HepG2 (cell line): ENCODE results near the gene RAD52. TPM values are rescaled to one million over a fixed set of nuclear protein-coding genes. Genes with fewer than 3 reads are reported as not detected.
A peak's percentile ranks its signal among the peaks of the same experiment; 100 is the strongest.

Experiments
- CHD2 ChIP-seq: IDR thresholded peaks from 2 replicates; pipeline ENCODE4 v1.6.1; 2011; ENCODE audit warnings: low read depth, low read length, improper control_type of control experiment
- FOXA3 ChIP-seq: IDR thresholded peaks from 2 replicates; pipeline ENCODE4 v1.6.1; 2016; ENCODE audit warnings: missing genetic modification reagents, missing compliant biosample characterization
- GPN1 ChIP-seq: sonication (generic); formaldehyde crosslinking; IDR thresholded peaks from 2 replicates; pipeline ENCODE4 v1.5.1; 2020; ENCODE audit warnings: missing genetic modification reagents, borderline replicate concordance
- IRF2 ChIP-seq: IDR thresholded peaks from 2 replicates; pipeline ENCODE4 v1.6.1; 2018; ENCODE audit warnings: missing genetic modification reagents, missing compliant biosample characterization
- MIER2 ChIP-seq: IDR thresholded peaks from 2 replicates; pipeline ENCODE4 v1.6.1; 2016; ENCODE audit warnings: missing biosample characterization, missing genetic modification reagents
- MIXL1 ChIP-seq: IDR thresholded peaks from 2 replicates; pipeline ENCODE4 v1.6.1; 2016
- NCOA5 ChIP-seq: sonication (generic); formaldehyde crosslinking; IDR thresholded peaks from 2 replicates; pipeline ENCODE4 v1.4.0; 2020; ENCODE audit warnings: missing genetic modification reagents
- PAX8 ChIP-seq: sonication (generic); formaldehyde crosslinking; IDR thresholded peaks from 2 replicates; pipeline ENCODE4 v1.8.0; 2022; ENCODE audit warnings: mild to moderate bottlenecking, missing genetic modification reagents, borderline replicate concordance
- THAP11 ChIP-seq: IDR thresholded peaks from 2 replicates; pipeline ENCODE4 v1.6.1; 2016; ENCODE audit warnings: missing biosample characterization, missing genetic modification reagents
- ZFY ChIP-seq: sonication (generic); formaldehyde crosslinking; IDR thresholded peaks from 2 replicates; pipeline ENCODE4 v1.4.0; 2020; ENCODE audit warnings: missing genetic modification reagents
- ZNF143 ChIP-seq: sonication (generic); formaldehyde crosslinking; IDR thresholded peaks from 2 replicates; pipeline ENCODE4 v1.4.0; 2020; ENCODE audit warnings: missing genetic modification reagents
- ZNF780A ChIP-seq: sonication (generic); formaldehyde crosslinking; IDR thresholded peaks from 2 replicates; pipeline ENCODE4 v1.8.0; 2022; ENCODE audit warnings: mild to moderate bottlenecking, missing genetic modification reagents, moderate library complexity
- ZZZ3 ChIP-seq: sonication (generic); formaldehyde crosslinking; IDR thresholded peaks from 2 replicates; pipeline ENCODE4 v1.4.0; 2020; ENCODE audit warnings: missing genetic modification reagents, mild to moderate bottlenecking, borderline replicate concordance
- polyA plus RNA-seq, 8 experiments: library from polyadenylated mRNA; depleted of rRNA in 3 of 8; stranded (reverse) in 7 of 8; unstranded in 1 of 8; fragments of >200 nt; fragmentation: Illumina TruSeq in 4 of 8; extraction: Trizol in 4 of 8; gene quantifications; 2 replicates each; pipeline versions ENCODE4 v1.2.1 to v1.2.3, GENCODE V29; 2011 to 2016; ENCODE audit warnings: low read depth in 4 of 8, missing spikeins in 1 of 8, mixed read lengths in 1 of 8; ENCODE audit not compliant: insufficient read depth in 1 of 8
- total RNA-seq, 5 experiments: library from RNA; depleted of rRNA; stranded (reverse); fragments of >200 nt; fragmentation: Illumina TruSeq; extraction: Trizol; gene quantifications; 2 replicates each; pipeline ENCODE4 v1.2.3, GENCODE V29; 2016; ENCODE audit warnings: low read depth in 1 of 5
- TF ChIP-seq, protein P1 (sequence below): sonication (generic); formaldehyde crosslinking; IDR thresholded peaks from 2 replicates; pipeline ENCODE4 v1.8.0; 2022; ENCODE audit warnings: mild to moderate bottlenecking, missing genetic modification reagents; ENCODE audit not compliant: insufficient replicate concordance
- TF ChIP-seq, protein P2 (sequence below): sonication (generic); formaldehyde crosslinking; IDR thresholded peaks from 2 replicates; pipeline ENCODE4 v1.8.0; 2022; ENCODE audit warnings: mild to moderate bottlenecking, missing genetic modification reagents
- TF ChIP-seq, protein P3 (sequence below): sonication (generic); formaldehyde crosslinking; IDR thresholded peaks from 2 replicates; pipeline ENCODE4 v1.5.1; 2020; ENCODE audit warnings: mild to moderate bottlenecking, missing genetic modification reagents, moderate library complexity
- TF ChIP-seq, protein P4 (sequence below): sonication (generic); formaldehyde crosslinking; IDR thresholded peaks from 2 replicates; pipeline ENCODE4 v1.4.0; 2020; ENCODE audit warnings: low read depth, mild to moderate bottlenecking, missing genetic modification reagents
- TF ChIP-seq, protein P5 (sequence below): sonication (generic); formaldehyde crosslinking; IDR thresholded peaks from 2 replicates; pipeline ENCODE4 v1.4.0; 2020; ENCODE audit warnings: missing genetic modification reagents, borderline replicate concordance

Gene RAD52
- total and polyA plus RNA-seq, 2 of the 13 experiments (the other 11 are each of a cell fraction or from before 2014, with no cell fraction given), result 14.3 to 19.9 TPM

DNA sequence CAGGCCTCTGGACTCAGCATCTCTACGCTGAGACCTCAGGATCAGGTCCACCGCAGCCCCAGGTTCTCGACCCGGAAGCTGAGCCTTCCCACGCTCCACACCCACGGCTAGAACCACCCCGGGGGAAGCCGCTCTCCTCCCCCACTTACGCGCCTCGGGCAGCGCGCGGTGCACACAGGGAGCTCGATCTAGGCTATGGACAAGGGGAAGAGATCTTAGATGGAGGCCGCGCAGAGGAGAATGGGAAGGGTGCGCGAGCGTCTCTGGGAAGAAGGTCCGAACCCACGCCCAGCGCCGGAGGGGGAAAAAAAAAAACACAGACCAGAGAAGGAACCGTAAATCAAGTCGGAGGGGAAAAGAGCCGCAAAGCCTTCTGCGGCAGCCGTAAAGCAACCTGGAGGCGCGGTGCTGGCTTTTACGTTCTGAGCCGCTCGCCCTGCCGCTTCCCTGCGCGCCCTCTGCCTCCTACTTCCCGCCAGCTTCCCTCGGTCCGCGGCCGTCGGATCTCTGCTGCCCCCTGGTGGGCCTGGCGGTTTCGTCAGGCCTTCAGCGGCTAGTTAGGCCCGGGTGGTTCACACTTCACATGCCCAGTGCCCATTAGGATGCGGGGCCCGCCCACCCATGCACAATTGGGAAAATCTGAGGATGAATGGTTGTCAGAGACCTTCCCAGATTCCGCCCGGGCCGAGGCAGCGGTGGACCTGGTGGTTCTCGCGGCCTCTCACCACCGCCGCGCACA lies at the start of gene RAD52 (continued):
- TF ChIP-seq, protein P1, sequence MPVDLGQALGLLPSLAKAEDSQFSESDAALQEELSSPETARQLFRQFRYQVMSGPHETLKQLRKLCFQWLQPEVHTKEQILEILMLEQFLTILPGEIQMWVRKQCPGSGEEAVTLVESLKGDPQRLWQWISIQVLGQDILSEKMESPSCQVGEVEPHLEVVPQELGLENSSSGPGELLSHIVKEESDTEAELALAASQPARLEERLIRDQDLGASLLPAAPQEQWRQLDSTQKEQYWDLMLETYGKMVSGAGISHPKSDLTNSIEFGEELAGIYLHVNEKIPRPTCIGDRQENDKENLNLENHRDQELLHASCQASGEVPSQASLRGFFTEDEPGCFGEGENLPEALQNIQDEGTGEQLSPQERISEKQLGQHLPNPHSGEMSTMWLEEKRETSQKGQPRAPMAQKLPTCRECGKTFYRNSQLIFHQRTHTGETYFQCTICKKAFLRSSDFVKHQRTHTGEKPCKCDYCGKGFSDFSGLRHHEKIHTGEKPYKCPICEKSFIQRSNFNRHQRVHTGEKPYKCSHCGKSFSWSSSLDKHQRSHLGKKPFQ, result no peak
- TF ChIP-seq, protein P2, sequence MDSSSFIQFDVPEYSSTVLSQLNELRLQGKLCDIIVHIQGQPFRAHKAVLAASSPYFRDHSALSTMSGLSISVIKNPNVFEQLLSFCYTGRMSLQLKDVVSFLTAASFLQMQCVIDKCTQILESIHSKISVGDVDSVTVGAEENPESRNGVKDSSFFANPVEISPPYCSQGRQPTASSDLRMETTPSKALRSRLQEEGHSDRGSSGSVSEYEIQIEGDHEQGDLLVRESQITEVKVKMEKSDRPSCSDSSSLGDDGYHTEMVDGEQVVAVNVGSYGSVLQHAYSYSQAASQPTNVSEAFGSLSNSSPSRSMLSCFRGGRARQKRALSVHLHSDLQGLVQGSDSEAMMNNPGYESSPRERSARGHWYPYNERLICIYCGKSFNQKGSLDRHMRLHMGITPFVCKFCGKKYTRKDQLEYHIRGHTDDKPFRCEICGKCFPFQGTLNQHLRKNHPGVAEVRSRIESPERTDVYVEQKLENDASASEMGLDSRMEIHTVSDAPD (CRISPR knock-in tag), result no peak; the same call in 1 of the 2 replicates
- TF ChIP-seq, protein P3, sequence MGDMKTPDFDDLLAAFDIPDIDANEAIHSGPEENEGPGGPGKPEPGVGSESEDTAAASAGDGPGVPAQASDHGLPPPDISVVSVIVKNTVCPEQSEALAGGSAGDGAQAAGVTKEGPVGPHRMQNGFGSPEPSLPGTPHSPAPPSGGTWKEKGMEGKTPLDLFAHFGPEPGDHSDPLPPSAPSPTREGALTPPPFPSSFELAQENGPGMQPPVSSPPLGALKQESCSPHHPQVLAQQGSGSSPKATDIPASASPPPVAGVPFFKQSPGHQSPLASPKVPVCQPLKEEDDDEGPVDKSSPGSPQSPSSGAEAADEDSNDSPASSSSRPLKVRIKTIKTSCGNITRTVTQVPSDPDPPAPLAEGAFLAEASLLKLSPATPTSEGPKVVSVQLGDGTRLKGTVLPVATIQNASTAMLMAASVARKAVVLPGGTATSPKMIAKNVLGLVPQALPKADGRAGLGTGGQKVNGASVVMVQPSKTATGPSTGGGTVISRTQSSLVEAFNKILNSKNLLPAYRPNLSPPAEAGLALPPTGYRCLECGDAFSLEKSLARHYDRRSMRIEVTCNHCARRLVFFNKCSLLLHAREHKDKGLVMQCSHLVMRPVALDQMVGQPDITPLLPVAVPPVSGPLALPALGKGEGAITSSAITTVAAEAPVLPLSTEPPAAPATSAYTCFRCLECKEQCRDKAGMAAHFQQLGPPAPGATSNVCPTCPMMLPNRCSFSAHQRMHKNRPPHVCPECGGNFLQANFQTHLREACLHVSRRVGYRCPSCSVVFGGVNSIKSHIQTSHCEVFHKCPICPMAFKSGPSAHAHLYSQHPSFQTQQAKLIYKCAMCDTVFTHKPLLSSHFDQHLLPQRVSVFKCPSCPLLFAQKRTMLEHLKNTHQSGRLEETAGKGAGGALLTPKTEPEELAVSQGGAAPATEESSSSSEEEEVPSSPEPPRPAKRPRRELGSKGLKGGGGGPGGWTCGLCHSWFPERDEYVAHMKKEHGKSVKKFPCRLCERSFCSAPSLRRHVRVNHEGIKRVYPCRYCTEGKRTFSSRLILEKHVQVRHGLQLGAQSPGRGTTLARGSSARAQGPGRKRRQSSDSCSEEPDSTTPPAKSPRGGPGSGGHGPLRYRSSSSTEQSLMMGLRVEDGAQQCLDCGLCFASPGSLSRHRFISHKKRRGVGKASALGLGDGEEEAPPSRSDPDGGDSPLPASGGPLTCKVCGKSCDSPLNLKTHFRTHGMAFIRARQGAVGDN (CRISPR knock-in tag), result peak; percentile 97
- TF ChIP-seq, protein P4, sequence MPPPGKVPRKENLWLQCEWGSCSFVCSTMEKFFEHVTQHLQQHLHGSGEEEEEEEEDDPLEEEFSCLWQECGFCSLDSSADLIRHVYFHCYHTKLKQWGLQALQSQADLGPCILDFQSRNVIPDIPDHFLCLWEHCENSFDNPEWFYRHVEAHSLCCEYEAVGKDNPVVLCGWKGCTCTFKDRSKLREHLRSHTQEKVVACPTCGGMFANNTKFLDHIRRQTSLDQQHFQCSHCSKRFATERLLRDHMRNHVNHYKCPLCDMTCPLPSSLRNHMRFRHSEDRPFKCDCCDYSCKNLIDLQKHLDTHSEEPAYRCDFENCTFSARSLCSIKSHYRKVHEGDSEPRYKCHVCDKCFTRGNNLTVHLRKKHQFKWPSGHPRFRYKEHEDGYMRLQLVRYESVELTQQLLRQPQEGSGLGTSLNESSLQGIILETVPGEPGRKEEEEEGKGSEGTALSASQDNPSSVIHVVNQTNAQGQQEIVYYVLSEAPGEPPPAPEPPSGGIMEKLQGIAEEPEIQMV (CRISPR knock-in tag), result peak; percentile 97
- TF ChIP-seq IRF2 (CRISPR knock-in tag) (peak; percentile 82; the same call in 1 of the 2 replicates), GPN1 (CRISPR knock-in tag) (no peak), ZNF143 (CRISPR knock-in tag) (peak; percentile 94), CHD2 (no peak), MIXL1 (CRISPR knock-in tag) (0 out of 2 replicates have a peak, but pooled peaks have one; percentile 12), MIER2 (0 out of 2 replicates have a peak, but pooled peaks have one; percentile 41), ZZZ3 (CRISPR knock-in tag) (peak; percentile 74; the same call in 1 of the 2 replicates), PAX8 (CRISPR knock-in tag) (no peak), NCOA5 (no peak), ZNF780A (CRISPR knock-in tag) (0 out of 2 replicates have a peak, but pooled peaks have one; percentile 29), FOXA3 (CRISPR knock-in tag) (peak; percentile 59), ZFY (CRISPR knock-in tag) (peak; percentile 96), THAP11 (peak; percentile 94)
- TF ChIP-seq, protein P5, sequence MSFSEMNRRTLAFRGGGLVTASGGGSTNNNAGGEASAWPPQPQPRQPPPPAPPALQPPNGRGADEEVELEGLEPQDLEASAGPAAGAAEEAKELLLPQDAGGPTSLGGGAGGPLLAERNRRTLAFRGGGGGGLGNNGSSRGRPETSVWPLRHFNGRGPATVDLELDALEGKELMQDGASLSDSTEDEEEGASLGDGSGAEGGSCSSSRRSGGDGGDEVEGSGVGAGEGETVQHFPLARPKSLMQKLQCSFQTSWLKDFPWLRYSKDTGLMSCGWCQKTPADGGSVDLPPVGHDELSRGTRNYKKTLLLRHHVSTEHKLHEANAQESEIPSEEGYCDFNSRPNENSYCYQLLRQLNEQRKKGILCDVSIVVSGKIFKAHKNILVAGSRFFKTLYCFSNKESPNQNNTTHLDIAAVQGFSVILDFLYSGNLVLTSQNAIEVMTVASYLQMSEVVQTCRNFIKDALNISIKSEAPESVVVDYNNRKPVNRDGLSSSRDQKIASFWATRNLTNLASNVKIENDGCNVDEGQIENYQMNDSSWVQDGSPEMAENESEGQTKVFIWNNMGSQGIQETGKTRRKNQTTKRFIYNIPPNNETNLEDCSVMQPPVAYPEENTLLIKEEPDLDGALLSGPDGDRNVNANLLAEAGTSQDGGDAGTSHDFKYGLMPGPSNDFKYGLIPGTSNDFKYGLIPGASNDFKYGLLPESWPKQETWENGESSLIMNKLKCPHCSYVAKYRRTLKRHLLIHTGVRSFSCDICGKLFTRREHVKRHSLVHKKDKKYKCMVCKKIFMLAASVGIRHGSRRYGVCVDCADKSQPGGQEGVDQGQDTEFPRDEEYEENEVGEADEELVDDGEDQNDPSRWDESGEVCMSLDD (CRISPR knock-in tag), result peak; percentile 53; the same call in 1 of the 2 replicates
